ENCODE data around the gene BMP7. TPM values are rescaled to one million over a fixed set of nuclear protein-coding genes. Genes with fewer than 3 reads are reported as not detected.
"Not testable (repeated sequence)": the region's sequence is repeated elsewhere in the genome, so short reads cannot be mapped to it uniquely, and the experiment has no call there.

The BMP7 gene
- polyA plus RNA-seq, 1 donor: 4.6 TPM

- no peak for DNase-seq
Observed at GRCh38 chr20:57287901-57288300, 21.5 kb upstream of the BMP7 start.

- DNase-seq: no peak
Observed at GRCh38 chr20:57287007-57287880, 20.8 kb upstream of the BMP7 start.

- no peak for DNase-seq
Observed at GRCh38 chr20:57283860-57284259, 17.4 kb upstream of the BMP7 start.

DNA sequence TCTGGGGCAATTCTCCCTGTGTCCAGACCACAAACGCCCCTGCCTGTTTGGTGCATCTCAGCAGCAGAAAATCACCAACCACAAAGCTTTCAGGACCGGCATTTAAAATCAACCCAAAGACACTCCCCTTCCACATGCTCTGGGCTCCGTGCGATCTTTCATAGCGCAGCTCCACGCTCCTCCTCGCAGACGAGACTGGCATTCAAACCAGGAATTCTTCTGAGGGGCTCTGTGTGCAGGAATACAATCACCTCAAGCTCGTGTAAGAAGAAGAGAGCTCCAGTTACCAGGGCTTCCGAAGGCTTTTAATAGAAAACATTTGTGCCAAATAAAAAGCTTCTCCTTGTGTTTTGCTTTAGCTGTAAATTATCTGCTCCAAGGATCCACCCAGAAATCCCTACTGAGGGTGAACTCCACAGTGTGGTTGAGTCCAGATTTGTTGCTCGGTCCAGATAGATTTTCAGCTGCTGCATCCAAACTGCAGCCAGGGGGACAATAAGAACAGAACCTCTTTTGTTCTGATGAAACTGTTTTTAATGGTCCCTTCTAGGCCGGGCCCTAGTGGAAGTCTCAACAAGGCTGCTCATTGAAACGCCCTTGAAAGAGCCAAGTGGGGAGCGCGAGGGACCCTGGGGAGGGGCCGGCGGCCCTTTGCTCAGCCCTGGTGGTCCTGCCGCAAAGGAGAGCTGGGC is 16.4 kb upstream of the BMP7 start:
- no peak for DNase-seq

- DNase-seq: no peak
Observed at GRCh38 chr20:57281900-57282299, 15.5 kb upstream of the BMP7 start.

GRCh38 chr20:57280221-57280620 is 13.8 kb upstream of the BMP7 start:
- DNase-seq: no peak

DNA sequence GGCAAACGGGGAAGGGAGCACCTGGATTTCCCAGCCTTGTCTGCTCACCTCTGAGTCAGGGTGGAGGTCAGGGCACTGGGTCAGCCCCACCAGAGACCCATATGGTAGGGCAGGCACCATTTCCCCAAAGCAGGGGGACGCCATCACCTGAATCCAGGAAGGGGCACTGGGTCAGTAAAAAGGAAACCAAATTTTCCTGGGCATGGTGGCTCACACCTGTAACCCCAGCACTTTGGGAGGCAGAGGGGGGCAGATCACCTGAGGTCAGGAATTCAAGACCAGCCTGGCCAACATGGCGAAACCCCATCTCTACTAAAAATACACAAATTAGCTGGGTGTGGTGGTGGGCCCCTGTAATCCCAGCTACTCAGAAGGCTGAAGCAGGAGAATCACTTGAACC is 13.1 kb upstream of the BMP7 start:
- DNase-seq: not testable (repeated sequence)

- DNase-seq: no peak
Observed at GRCh38 chr20:57278457-57278856, 12.0 kb upstream of the BMP7 start.

GRCh38 chr20:57277398-57278105 is 11.1 kb upstream of the BMP7 start:
- DNase-seq: no peak

DNA sequence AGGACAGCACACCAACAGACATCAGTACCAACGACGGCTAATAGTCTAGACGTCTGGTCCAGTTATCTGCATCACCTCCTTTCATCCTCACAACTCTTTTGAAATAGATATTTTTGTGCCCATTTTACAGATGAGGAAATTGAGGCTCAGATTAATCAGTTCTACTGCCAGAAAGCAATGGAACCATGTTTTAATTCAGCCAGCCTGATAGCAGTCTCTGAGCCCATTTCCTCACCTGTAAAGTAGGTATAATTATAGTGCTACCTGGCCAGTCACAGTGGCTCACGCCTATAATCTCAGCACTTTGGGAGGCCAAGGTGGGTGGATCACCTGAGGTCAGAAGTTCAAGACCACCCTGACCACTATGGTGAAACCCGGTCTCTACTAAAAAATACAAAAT is 9.8 kb upstream of the BMP7 start:
- no peak for DNase-seq

GRCh38 chr20:57275813-57276212 is 9.4 kb upstream of the BMP7 start:
- DNase-seq: no peak

DNA sequence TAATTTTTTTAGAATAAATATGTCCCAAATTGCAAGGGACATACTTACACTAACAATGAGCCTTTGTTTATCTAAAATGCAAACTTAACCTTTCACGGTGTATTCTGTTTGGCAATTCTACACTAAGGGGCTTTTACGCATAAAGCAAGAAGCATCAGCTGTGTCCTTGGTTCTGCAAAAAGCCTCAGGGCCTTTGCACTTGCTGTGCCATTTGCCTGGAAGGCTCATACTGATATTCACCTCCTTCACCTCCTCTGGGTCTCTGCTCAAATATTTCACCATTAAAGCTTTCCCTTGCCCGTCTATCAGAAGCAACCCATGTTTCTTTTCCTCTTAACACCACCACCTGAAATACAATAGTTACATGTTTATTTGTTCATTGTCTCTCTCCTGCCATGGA is 8.9 kb upstream of the BMP7 start:
- DNase-seq: no peak

DNA sequence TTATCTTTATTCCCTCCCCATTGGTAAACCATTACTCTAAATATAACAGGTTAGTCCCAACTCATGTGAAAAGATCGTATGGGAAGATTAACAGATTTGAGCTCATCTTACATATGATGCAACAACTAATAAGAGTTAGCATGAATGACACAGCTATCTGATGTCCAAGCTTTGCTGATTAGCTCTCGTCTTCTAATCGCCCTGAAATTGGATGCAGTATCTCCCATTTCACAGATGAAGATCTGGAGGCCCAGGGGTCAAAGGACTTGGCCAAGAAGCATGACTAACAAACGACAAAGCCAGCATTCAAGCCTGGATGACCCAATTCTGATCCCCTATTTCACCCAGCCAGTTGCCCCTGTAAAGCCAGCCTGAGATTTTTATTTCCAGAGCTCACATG is 8.4 kb upstream of the BMP7 start:
- no peak for DNase-seq

GRCh38 chr20:57274299-57274698 is 7.9 kb upstream of the BMP7 start:
- no peak for DNase-seq

DNA sequence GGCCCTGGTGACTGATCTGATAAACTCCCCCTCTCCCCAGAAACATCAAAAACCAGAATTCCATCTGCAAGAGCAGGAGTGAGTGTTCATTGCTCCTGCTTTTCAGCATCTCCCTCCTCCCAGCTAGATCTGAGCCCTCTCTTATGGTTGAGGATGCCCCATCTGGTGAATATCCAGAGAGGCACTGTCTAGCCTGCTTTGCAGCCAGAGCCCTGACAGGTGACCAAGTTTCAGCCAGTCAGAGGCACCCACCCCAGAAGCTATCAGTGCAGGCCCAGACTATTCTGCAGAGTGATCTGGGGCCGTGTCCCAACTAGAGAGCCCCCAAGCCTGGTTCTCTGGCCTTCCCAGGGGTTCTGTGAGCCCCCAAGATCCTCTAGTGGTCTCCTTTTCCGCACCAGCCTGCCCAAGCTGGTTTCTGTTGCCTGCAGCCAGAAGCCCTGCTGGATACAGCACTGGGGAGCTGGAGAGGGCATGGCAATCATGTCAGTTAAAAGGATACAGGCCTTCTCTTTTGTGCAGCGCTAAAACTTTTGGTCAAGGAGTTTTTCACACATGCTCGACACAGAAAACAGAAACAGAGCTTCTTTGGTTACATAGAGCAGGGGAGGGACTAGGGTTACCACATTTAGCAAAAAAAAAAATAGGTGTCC is 6.6 kb upstream of the BMP7 start:
- DNase-seq: no peak

GRCh38 chr20:57270204-57270984 is 4.0 kb upstream of the BMP7 start:
- DNase-seq: no peak

GRCh38 chr20:57269148-57269984 is 2.9 kb upstream of the BMP7 start:
- no peak for DNase-seq

DNA sequence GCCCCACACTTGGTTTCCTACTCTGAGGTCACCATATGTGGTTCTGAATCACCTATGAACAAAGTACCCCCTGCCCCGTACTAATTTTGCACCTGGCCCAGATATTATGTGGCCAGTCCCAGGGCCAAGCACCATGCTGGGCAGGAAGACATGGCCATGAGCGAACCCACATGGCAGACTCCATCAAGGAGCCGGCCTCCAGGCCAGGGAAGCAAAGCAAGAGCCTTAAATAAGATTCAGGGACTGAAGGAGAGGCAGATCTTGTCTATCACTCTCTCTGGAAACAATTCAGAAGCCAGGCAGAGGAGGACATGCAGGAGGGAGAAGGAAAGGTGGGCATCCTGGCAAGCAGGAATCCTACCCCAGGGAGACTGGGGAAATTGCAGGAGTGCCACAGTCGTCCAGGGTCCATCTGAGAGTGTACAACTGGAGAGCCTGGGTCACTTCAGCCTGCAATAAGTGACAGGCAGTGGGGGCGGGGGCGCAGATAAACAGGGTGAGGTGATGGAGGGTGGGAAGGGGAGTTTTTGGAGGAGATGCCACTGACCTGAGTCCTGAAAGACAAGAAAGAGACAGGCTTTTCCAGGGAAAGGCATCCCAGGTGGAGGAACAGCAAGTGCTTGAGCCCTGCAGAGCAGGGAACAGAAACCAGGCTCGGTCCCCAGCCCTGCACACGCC is 2.1 kb upstream of the BMP7 start:
- DNase-seq: no peak

DNA sequence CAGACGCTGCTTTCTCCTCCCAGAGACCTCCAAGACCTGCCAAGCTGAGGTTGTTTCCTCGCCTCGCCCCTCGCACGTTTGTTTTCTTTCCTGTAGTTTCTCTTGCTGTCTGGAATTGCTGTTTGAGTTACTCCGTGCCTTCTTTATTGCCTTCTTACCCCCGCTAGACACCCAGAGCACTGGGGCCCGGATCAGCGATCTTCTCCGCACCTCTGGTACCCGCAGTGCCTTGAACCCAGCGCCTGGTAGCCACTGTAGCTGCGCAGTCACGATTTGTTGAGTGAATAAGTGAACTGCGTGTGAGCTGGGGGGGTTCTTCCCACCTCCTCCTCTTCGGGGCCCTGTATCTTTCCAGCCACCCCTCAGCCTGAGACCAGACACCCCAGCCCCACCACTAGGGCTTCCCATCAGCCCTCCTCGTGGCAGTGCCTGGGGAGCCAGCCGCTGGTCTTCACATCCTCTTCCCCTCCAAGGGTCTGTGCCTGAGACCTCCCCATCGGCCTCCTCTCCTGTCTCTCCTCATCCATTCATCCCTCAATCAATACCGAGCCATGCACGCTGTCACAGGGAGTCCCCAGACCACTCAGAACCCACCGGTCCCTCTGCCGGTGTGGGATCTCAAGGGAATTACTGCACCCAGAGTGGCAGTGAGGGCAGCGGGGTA is 849 bp upstream of the BMP7 start:
- DNase-seq: no peak

- no peak for DNase-seq
Observed at GRCh38 chr20:57265997-57266290, 497 bp downstream of the BMP7 start.

Measured in hindlimb muscle (tissue), 1 donor.